ENCODE data around the gene ABLIM2. TPM values are rescaled to one million over a fixed set of nuclear protein-coding genes. Genes with fewer than 3 reads are reported as not detected.

Gene ABLIM2
- polyA plus RNA-seq, 2 of the 4 experiments (the other 2 are of a cell fraction), result 0.21 to 0.40 TPM

- TF ChIP-seq REST (IDR thresholded peaks at IDR 0.05) (no peak), USF2 (IDR thresholded peaks at IDR 0.05) (no peak)
- CTCF ChIA-PET, result no interaction called here
Observed at GRCh38 chr4:8048856-8049676, 109.5 kb downstream of the ABLIM2 start.

GRCh38 chr4:8047837-8048678, 110.6 kb downstream of the ABLIM2 start:
- TF ChIP-seq USF2 (IDR thresholded peaks at IDR 0.05) (no peak), FOSB (CRISPR knock-in tag; IDR thresholded peaks at IDR 0.05) (no peak), ESRRA (IDR thresholded peaks at IDR 0.05; ENCODE audit: borderline replicate concordance, low read length) (no peak), HOXB13 (CRISPR knock-in tag; IDR thresholded peaks at IDR 0.05; ENCODE audit: low read depth) (no peak), EHMT2 (IDR thresholded peaks at IDR 0.05; ENCODE audit: low read depth) (no peak), FOXS1 (CRISPR knock-in tag; IDR thresholded peaks at IDR 0.05) (no peak), KDM1A (IDR thresholded peaks at IDR 0.05; ENCODE audit: low read depth) (no peak), ELK1 (IDR thresholded peaks at IDR 0.05; ENCODE audit: low read depth, low read length) (no peak), RARB (CRISPR knock-in tag; IDR thresholded peaks at IDR 0.05) (no peak), SMC3 (IDR thresholded peaks at IDR 0.05) (no peak), ZFP36 (IDR thresholded peaks at IDR 0.05; ENCODE audit: borderline replicate concordance, partially characterized antibody) (no peak), HDAC2 (IDR thresholded peaks at IDR 0.05) (no peak), RCOR1 (IDR thresholded peaks at IDR 0.05; ENCODE audit: low read depth, low read length) (no peak), EP300 (IDR thresholded peaks at IDR 0.05) (no peak), FOSL2 (IDR thresholded peaks at IDR 0.05) (no peak), FOSL2 (CRISPR knock-in tag; IDR thresholded peaks at IDR 0.05) (no peak), HOXA7 (CRISPR knock-in tag; IDR thresholded peaks at IDR 0.05) (no peak), RFX5 (IDR thresholded peaks at IDR 0.05) (no peak), REST (IDR thresholded peaks at IDR 0.05) (no peak), HEYL (CRISPR knock-in tag; IDR thresholded peaks at IDR 0.05) (no peak), PBX3 (IDR thresholded peaks at IDR 0.05) (no peak)
- 80% methylated on average over 19 of the region's 21 CpGs for WGBS (ENCODE audit: missing lambda C conversion rate)
- H3K4me1 ChIP-seq, result no peaks in the 10 kb centered on the region
- no peak overlapping the region for H3K27ac ChIP-seq
- ChIA-PET POLR2A (no interaction called here), CTCF (interaction anchor here (2.2 kb wide), 1 partner anchor 12 kb away, joined by 5 read pairs; no protein-coding TSS in a partner anchor)
- FAIRE-seq (no peak), ATAC-seq (no peak), DNase-seq (ENCODE audit: low read depth in 1 of 2, low spot score in 1 of 2) (no peak)
- H3K4me3 ChIP-seq, result no peak overlapping the region
- H3K4me2 ChIP-seq, result no peak overlapping the region
- no peaks in the 10 kb centered on the region for H3K9me3 ChIP-seq

More at GRCh38 chr4:8048856-8049676, 109.5 kb downstream of the ABLIM2 start:
- Histone ChIP-seq H3K4me3 (no peak overlapping the region), H3K4me2 (no peak overlapping the region), H3K4me1 (no peaks in the 10 kb centered on the region), H3K9me3 (no peaks in the 10 kb centered on the region), H3K27ac (no peak overlapping the region)
- no peak for FAIRE-seq
- WGBS (ENCODE audit: missing lambda C conversion rate), result 37% methylated on average over 7 of the region's 18 CpGs
- POLR2A ChIA-PET, result no interaction called here
- no peak for ATAC-seq
- DNase-seq (ENCODE audit: low read depth in 1 of 2, low spot score in 1 of 2), result no peak
